ENCODE measurements around the gene RAB37.

RAB37 gene

DNA sequence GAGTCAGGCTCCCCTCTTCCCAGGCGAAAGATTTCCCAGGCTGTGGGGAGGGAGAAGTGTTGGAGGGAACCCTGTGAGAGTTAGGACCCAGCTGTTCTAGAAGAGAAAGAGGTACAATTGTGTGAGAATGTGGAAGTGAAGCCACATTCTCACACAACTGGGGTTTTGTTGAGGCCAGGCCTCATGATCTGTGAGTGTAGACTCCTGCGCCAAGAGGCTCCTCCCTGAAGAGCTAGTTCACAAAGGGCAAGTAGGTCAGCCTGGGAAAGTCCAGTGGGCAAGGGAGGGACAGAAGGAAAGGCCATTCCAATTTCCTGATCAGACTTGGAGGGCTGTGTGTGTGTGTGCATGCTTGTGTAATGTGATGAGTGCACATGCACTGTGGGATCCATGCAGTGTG lies 39.5 kb upstream of the RAB37 start:
- DNase-seq (ENCODE audit: low read depth): no peak
- TF ChIP-seq, protein P1, sequence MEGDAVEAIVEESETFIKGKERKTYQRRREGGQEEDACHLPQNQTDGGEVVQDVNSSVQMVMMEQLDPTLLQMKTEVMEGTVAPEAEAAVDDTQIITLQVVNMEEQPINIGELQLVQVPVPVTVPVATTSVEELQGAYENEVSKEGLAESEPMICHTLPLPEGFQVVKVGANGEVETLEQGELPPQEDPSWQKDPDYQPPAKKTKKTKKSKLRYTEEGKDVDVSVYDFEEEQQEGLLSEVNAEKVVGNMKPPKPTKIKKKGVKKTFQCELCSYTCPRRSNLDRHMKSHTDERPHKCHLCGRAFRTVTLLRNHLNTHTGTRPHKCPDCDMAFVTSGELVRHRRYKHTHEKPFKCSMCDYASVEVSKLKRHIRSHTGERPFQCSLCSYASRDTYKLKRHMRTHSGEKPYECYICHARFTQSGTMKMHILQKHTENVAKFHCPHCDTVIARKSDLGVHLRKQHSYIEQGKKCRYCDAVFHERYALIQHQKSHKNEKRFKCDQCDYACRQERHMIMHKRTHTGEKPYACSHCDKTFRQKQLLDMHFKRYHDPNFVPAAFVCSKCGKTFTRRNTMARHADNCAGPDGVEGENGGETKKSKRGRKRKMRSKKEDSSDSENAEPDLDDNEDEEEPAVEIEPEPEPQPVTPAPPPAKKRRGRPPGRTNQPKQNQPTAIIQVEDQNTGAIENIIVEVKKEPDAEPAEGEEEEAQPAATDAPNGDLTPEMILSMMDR (IDR thresholded peaks at IDR 0.05; ENCODE audit: control insufficient read depth, insufficient read depth, low read depth, low read length, missing control alignments): no peak
- no peak overlapping the region for H3K4me3 ChIP-seq (ENCODE audit: control insufficient read depth, low read depth, low read length)

DNA sequence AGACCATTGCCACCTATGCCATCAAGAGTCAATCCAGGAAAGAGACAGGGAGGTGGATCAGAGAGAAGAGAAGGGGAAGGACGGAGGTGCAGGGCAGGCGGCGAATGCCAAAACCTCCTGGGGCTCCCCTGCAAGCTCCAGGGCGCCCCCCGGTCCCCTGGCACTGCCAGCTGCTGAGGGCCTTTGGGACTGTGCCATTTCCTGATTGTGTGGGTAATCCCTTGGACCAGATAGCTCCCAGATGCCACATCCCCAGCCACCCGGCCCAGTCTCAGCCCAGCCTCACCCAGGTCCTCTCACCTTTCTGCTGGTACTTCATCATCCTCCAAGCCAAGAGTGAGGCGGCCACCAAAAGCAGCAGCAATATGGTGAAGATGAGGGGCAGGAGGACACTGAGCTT lies 39.0 kb upstream of the RAB37 start:
- H3K4me3 ChIP-seq (ENCODE audit: control insufficient read depth, low read depth, low read length): no peak overlapping the region
- no peak for DNase-seq (ENCODE audit: low read depth)
- TF ChIP-seq, protein P1 (IDR thresholded peaks at IDR 0.05; ENCODE audit: control insufficient read depth, insufficient read depth, low read depth, low read length, missing control alignments): no peak

DNA sequence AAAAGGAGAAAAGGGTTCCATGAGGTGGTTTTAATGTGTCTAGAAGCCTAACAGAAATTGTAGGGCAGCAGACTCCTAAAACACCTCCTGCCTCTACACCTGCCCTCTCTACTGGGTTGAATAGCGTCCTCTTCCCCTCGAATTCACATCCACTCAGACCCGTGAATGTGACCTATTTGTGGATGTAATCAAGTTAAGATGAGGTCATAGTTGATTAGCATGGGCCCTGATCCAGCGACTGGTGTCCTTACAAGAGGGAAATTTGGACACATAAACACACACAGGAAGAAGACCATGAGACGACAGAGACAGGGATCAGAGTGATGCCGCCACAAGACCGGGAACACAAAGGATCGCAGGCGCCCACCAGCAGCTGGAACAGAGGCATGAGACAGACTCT lies 37.8 kb upstream of the RAB37 start:
- TF ChIP-seq, protein P1 (IDR thresholded peaks at IDR 0.05; ENCODE audit: control insufficient read depth, insufficient read depth, low read depth, low read length, missing control alignments): no peak
- no peak overlapping the region for H3K4me3 ChIP-seq (ENCODE audit: control insufficient read depth, low read depth, low read length)
- DNase-seq (ENCODE audit: low read depth): no peak

DNA sequence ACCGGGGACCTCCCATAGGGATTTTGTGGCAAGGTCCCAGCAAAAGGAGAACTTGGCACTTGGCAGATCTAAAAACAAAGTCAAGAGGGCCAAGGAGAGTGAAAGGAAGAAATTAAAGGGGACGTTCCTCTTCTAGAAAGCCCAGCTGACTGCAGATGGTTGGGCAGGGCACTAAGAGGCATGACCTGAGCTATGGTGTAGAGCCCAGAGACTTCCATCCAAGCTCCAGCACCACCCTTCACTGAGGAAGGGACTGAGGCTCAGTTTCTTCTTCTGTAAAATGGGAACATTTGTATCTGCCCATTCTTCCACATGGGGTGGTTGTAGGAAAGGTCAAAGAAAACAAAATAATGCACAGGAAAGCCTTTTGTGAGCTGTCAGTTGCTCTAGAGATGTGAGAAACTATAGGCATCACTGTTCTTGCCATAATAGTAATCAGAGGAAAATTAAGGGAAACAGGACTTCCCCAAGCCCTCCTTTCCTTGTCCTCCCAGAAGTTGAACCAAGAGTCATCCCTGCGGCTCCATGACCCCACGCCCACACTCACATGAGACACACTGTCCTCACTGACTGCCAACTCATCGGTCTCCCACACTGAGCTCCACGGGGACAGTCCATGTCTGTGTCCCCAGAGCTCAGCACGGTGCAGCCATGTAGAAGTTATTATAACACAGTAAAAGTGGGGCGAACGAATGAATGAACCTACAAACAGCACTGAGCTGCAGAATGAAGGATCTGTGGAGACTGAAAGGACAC lies 34.8 kb upstream of the RAB37 start:
- DNase-seq (ENCODE audit: low read depth): no peak
- TF ChIP-seq, protein P1 (IDR thresholded peaks at IDR 0.05; ENCODE audit: control insufficient read depth, insufficient read depth, low read depth, low read length, missing control alignments): no peak
- no peak overlapping the region for H3K4me3 ChIP-seq (ENCODE audit: control insufficient read depth, low read depth, low read length)

DNA sequence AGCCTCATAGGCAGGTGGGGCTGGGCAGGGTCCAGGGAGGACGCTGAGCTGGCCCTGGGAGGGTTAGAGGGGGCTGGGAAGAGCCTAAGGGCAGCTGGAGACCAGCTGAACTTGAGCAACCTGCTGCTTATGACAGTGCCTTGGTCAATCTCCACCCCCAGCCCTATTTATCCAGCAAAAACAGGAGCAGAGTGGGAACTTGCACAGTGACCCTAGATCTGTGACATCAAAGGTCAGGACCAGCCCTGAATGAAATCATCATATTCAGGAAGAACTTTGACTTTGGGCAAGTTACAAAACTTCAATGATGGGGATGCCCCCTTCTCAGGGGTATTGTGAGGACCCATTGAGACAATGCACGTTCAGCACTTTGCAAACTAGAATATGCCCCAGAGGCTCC lies 33.7 kb upstream of the RAB37 start:
- TF ChIP-seq, protein P1 (IDR thresholded peaks at IDR 0.05; ENCODE audit: control insufficient read depth, insufficient read depth, low read depth, low read length, missing control alignments): no peak
- no peak for DNase-seq (ENCODE audit: low read depth)
- H3K4me3 ChIP-seq (ENCODE audit: control insufficient read depth, low read depth, low read length): no peak overlapping the region

DNA sequence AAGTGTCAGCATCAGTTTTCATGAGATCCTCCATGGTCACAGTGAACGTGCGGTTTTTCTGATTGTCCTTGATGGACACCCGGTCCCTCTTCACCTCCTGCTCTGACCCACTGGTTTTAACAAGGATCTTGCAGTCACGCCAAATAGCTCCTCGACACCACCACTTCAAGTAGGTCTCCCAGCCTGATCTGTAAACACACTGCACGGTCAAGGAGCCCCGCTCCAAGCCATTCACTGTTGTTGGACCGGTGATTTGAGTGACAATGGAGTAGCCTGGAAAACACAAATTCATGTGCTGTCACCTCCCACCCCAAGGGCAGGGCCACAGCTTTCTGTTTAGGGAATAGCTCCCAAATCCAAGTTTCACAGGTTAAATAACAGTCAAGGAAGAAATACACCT lies 32.5 kb upstream of the RAB37 start:
- no peak for DNase-seq (ENCODE audit: low read depth)
- TF ChIP-seq, protein P1 (IDR thresholded peaks at IDR 0.05; ENCODE audit: control insufficient read depth, insufficient read depth, low read depth, low read length, missing control alignments): no peak
- H3K4me3 ChIP-seq (ENCODE audit: control insufficient read depth, low read depth, low read length): no peak overlapping the region
